Renal cortical epithelial cell (primary cell): ENCODE results near the gene CYP26B1. TPM values are rescaled to one million over a fixed set of nuclear protein-coding genes. Genes with fewer than 3 reads are reported as not detected.

Source experiments
- DNase-seq: peaks from one replicate; pipeline ENCODE4 v3.0.0-alpha.2; 2011; ENCODE audit warnings: low read depth
- total RNA-seq: library from RNA; depleted of rRNA; stranded (reverse); fragments of >200 nt; gene quantifications from 2 replicates; pipeline ENCODE4 v1.2.3, GENCODE V29; 2014

The CYP26B1 gene
- total RNA-seq, 1 donor from 2014 or later: 0.10 TPM

DNA sequence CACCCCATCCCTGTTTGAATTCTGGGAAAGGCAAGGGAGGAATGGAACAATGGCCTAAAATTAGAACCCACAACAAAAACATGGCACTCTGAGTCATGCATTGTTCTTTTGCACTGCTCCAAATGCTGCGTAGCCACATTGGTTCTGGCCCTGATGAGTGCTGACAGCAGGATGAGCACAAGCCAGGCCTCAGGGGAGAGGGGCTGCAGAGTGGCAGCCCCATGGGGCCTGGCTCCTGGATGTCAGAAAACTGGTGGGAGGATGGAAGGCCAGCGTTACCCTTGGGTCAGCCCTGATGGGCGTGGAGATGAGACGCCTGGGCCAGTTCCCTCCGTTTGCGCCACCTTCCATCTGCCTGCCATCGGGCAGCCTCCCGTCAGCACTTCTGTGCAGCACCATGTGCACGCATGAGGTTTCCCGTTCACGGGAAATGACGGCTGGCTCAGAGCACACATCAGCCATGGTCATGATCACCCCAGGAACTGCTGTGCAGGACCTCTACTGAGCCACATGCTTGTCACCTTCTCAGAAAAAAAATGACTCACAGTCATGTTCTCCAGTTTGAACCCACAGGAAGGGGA, 65.6 kb downstream of the CYP26B1 start:
- no peak for DNase-seq

- DNase-seq: no peak
Observed at GRCh38 chr2:72081451-72081850, 66.2 kb downstream of the CYP26B1 start.

DNA sequence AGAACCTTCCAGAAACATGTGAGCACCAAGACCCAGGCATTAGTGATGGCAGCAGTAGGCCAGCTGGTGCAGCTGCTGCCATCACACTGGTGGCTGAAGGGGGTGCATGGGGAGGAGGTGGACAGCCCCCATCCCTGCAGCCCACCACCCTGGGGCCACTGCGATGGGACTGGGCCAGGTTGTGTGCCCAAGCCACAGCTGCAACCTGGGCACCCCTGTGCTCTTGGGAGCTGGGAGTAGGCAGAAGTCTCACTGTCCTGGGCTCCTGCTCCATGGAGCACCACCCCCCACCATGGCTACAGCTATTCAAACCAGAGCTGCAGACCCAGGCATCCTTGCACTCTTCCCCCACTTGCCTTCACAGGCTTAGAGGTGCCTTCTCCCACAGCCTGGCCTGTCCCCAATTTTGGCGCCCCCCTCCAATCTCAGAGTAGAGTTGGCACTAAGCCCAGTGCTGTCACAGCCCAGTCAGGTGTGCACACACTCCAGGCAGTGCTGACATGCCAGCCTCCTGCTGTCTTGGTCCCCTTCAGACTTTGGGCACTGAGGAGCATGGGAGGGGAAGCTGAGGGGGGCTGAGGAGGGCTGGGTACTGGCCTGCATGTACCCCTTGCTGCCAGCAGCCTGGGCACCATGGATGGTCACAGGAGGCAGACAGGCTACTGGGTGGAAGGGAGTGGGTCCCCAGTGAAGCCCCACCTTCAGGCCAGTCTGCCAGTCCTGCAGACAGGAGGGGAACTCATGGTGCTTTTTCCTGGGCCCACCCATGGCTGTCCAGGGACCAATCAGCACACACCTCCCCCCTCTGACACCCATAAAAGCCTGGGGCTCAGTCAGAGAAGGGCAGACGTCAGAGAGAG, 67.1 kb downstream of the CYP26B1 start:
- no peak for DNase-seq
